WERI-Rb-1 (cell line): Measurements from ENCODE around the gene RAB8A.

ENCODE experiments used
- DNase-seq: peaks from one replicate; pipeline ENCODE4 v3.0.0-alpha.2; 2020
- H3K27ac ChIP-seq: fragments of 250-450 bp; sonication (Bioruptor Pico); 2 replicates; pipeline ENCODE4 v1.5.1; 2020; ENCODE audit warnings: mild to moderate bottlenecking, moderate library complexity
- H3K27me3 ChIP-seq: fragments of 250-450 bp; sonication (Bioruptor Pico); 2 replicates; pipeline ENCODE4 v1.5.1; 2021; ENCODE audit warnings: mild to moderate bottlenecking, low read depth, moderate library complexity; ENCODE audit not compliant: insufficient read depth, severe bottlenecking
- H3K36me3 ChIP-seq: fragments of 250-450 bp; sonication (Bioruptor Pico); 2 replicates; pipeline ENCODE4 v1.5.1; 2020; ENCODE audit warnings: mild to moderate bottlenecking, moderate library complexity
- H3K4me3 ChIP-seq: 2 replicates; pipeline ENCODE4 v1.5.1; 2011; ENCODE audit warnings: low read depth, mild to moderate bottlenecking, control low read depth, low read length
- H3K9me3 ChIP-seq: fragments of 250-450 bp; sonication (Bioruptor Pico); 2 replicates; pipeline ENCODE4 v1.5.1; 2021; ENCODE audit warnings: mild to moderate bottlenecking, moderate library complexity; ENCODE audit not compliant: severe bottlenecking
- TF ChIP-seq, protein P1 (sequence below): IDR thresholded peaks from 2 replicates; pipeline ENCODE4 v1.5.1; 2011; ENCODE audit warnings: low read depth, mild to moderate bottlenecking, control low read depth, inconsistent platforms, low read length

The RAB8A gene

DNA sequence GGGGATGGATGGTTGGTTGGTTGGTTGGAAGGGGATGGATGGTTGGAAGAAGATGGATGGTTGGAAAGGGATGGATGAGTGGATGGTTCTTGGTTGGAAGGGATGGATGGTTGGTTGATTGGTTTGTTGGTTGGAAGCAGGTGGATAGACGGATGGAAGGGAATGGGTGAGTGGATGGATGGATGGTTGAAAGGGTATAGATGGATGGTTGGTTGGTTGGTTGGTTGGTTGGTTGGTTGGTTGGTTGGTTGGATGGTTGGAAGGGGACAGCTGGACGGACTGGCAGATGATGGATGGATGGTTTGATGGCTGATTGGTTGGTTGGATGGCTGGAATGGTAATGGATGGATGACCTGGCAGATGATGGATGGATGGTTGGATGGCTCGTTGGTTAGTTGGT, 20.0 kb downstream of the RAB8A start:
- Histone ChIP-seq H3K9me3 (no peaks in the 10 kb centered on the region), H3K36me3 (peaks cover 64% of the 10 kb centered on the region)
- DNase-seq: no peak

DNA sequence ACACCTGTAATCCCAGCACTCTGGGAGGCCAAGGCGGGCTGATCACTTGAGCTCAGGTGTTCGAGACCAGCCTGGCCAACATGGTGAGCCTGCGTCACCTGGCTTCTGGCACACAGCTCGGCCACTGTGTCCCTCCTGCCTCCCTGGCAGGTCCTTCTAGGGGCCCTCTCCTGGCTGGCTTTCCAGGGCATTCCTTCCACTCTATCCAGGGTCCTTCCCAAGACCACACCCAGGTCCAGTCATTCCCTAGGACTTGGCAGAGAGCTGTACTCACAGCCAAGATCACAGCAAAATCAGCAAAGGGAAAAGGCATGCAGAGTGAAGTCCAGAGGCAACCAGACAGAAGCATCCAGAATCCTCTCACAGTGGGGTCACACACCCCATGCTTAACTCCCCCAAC, 22.1 kb downstream of the RAB8A start:
- TF ChIP-seq, protein P1, sequence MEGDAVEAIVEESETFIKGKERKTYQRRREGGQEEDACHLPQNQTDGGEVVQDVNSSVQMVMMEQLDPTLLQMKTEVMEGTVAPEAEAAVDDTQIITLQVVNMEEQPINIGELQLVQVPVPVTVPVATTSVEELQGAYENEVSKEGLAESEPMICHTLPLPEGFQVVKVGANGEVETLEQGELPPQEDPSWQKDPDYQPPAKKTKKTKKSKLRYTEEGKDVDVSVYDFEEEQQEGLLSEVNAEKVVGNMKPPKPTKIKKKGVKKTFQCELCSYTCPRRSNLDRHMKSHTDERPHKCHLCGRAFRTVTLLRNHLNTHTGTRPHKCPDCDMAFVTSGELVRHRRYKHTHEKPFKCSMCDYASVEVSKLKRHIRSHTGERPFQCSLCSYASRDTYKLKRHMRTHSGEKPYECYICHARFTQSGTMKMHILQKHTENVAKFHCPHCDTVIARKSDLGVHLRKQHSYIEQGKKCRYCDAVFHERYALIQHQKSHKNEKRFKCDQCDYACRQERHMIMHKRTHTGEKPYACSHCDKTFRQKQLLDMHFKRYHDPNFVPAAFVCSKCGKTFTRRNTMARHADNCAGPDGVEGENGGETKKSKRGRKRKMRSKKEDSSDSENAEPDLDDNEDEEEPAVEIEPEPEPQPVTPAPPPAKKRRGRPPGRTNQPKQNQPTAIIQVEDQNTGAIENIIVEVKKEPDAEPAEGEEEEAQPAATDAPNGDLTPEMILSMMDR: no peak
- no peak for DNase-seq
- Histone ChIP-seq H3K36me3 (peaks cover 46% of the 10 kb centered on the region), H3K9me3 (no peaks in the 10 kb centered on the region), H3K4me3 (no peak overlapping the region), H3K27me3 (no peaks in the 10 kb centered on the region), H3K27ac (no peak overlapping the region)

More for the DNA sequence above, 20.0 kb downstream of the RAB8A start:
- TF ChIP-seq, protein P1: no peak
- H3K27me3 ChIP-seq: no peaks in the 10 kb centered on the region
- H3K4me3 ChIP-seq: no peak overlapping the region
- H3K27ac ChIP-seq: no peak overlapping the region

DNA sequence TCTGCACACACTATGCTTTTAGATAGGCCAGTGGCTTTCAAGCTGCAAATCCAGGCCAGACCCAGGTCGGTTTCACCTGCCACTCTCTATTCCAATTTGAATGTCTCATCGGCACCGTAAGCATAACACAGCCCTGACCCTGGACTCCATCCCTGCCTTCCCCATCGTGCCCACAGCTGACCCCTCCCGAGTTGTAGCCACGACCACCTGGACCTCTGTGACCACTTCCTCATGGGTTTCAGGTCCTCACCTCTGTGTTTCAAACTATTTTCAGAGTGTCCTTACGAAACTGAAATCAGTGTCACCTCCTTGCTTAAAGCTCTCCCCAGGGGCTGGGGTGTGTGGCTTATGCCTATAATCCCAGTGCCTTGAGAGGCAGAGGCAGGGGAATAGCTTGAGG, 22.8 kb downstream of the RAB8A start:
- Histone ChIP-seq H3K27ac (no peak overlapping the region), H3K9me3 (no peaks in the 10 kb centered on the region), H3K27me3 (no peaks in the 10 kb centered on the region), H3K36me3 (peaks cover 39% of the 10 kb centered on the region), H3K4me3 (no peak overlapping the region)
- DNase-seq: no peak
- TF ChIP-seq, protein P1: no peak

DNA sequence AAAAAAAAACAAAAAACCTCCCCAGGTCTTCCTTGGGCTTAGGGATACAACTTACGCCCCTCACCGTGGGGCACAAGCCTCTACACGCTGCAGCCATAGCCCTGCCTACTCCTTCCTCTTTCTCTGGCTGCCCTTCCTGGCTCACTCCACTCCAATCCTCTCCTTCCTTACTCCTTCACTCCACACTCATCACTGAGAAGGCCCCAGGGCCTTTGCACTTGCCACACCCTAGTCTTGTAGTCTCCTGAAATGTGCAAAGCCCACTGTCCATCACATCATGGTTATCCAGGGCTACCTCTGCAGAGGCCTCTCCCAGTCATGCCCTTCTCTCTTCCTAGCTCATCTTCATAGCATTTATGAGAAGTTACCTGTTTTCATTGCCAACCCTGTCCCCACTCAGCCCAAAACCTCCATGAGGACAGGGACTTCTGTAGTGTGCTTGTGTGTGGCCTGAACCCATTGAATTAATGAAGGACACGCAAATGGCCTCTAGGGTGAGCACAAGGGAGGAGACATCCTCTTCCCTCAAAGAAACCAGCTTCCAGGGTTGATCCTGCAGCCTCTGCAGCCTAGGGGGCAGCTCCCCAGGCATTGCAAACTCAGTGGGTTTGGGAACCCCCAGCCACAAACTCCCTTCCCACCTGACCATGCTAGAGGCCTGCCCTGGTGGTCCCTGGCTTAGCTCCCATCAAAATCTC, 23.9 kb downstream of the RAB8A start:
- peaks cover 33% of the 10 kb centered on the region for H3K36me3 ChIP-seq
- no peak overlapping the region for H3K4me3 ChIP-seq
- TF ChIP-seq, protein P1: no peak
- no peak overlapping the region for H3K27ac ChIP-seq
- no peak for DNase-seq
- H3K9me3 ChIP-seq: no peaks in the 10 kb centered on the region
- no peaks in the 10 kb centered on the region for H3K27me3 ChIP-seq

GRCh38 chr19:16136185-16136999, 24.7 kb downstream of the RAB8A start:
- Histone ChIP-seq H3K4me3 (no peak overlapping the region), H3K36me3 (peaks cover 30% of the 10 kb centered on the region), H3K27me3 (no peaks in the 10 kb centered on the region), H3K9me3 (no peaks in the 10 kb centered on the region), H3K27ac (no peak overlapping the region)
- no peak for DNase-seq
- TF ChIP-seq, protein P1: no peak
